CD14-positive monocyte (primary cell): ENCODE measurements around the gene VMP1. TPM values are rescaled to one million over a fixed set of nuclear protein-coding genes. Genes with fewer than 3 reads are reported as not detected.

Experiments used
- DNase-seq, 3 donors: peaks; one replicate each; pipeline ENCODE4 v3.0.0-alpha.2; 2011 to 2022
- H2AFZ ChIP-seq: 2 replicates; pipeline ENCODE4 v1.6.0; 2012; ENCODE audit warnings: mild to moderate bottlenecking, low read depth, low read length, inconsistent platforms; ENCODE audit not compliant: insufficient read depth, poor library complexity, severe bottlenecking
- H3K27ac ChIP-seq, 2 donors: 1 replicate in 1 of 2; 2 replicates in 1 of 2; pipeline ENCODE4 v1.5.1; 2012 to 2013; ENCODE audit warnings: low read length in 2 of 2, control low read depth in 1 of 2, inconsistent platforms in 1 of 2, low read depth in 1 of 2, mild to moderate bottlenecking in 1 of 2
- H3K27me3 ChIP-seq, 2 donors: one replicate each; pipeline versions ENCODE4 v1.6.0 to v1.6.1; 2011 to 2013; ENCODE audit warnings: low read length in 2 of 2; ENCODE audit not compliant: control insufficient read depth in 2 of 2, insufficient read depth in 2 of 2
- H3K36me3 ChIP-seq, 2 donors: replicated peaks in 1 of 2; 1 replicate in 1 of 2; 2 replicates in 1 of 2; pipeline versions ENCODE4 v1.5.1 to v1.6.1; 2012 to 2013; ENCODE audit warnings: low read length in 2 of 2, control low read depth in 1 of 2, inconsistent platforms in 1 of 2, mild to moderate bottlenecking in 1 of 2; ENCODE audit not compliant: insufficient read depth in 2 of 2, control insufficient read depth in 1 of 2
- H3K4me1 ChIP-seq, 2 donors: 1 replicate in 1 of 2; 2 replicates in 1 of 2; pipeline versions ENCODE4 v1.5.1 to v1.6.1; 2012 to 2013; ENCODE audit warnings: low read length in 2 of 2, control low read depth in 1 of 2, inconsistent platforms in 1 of 2, mild to moderate bottlenecking in 1 of 2, moderate library complexity in 1 of 2; ENCODE audit not compliant: insufficient read depth in 2 of 2, control insufficient read depth in 1 of 2
- H3K4me2 ChIP-seq: replicated peaks from 2 replicates; pipeline ENCODE3; 2012; ENCODE audit warnings: low read length, moderate library complexity, mild to moderate bottlenecking; ENCODE audit not compliant: poor library complexity, severe bottlenecking; ENCODE audit errors: extremely low read depth
- H3K4me3 ChIP-seq, 3 experiments: fragments of 200-600 bp in 1 of 3; sonication (generic) in 1 of 3; replicated peaks in 1 of 3; 1 replicate in 2 of 3; 2 replicates in 1 of 3; pipeline ENCODE4 v1.5.1; 2011 to 2013; ENCODE audit warnings: low read length in 3 of 3, mild to moderate bottlenecking in 3 of 3, control low read depth in 2 of 3, low read depth in 2 of 3, inconsistent platforms in 1 of 3, moderate library complexity in 1 of 3
- H3K79me2 ChIP-seq: 2 replicates; pipeline ENCODE4 v1.6.0; 2012; ENCODE audit warnings: mild to moderate bottlenecking, control low read depth, inconsistent platforms, low read length, moderate library complexity; ENCODE audit not compliant: insufficient read depth
- H3K9ac ChIP-seq: 2 replicates; pipeline ENCODE4 v1.6.0; 2017; ENCODE audit warnings: low read length, mild to moderate bottlenecking; ENCODE audit not compliant: insufficient read depth, poor library complexity, severe bottlenecking
- H3K9me3 ChIP-seq, 2 donors: replicated peaks in 1 of 2; 1 replicate in 1 of 2; 2 replicates in 1 of 2; pipeline versions ENCODE4 v1.5.1 to v1.6.1; 2012 to 2013; ENCODE audit warnings: low read length in 2 of 2, control low read depth in 1 of 2; ENCODE audit not compliant: control insufficient read depth in 1 of 2, insufficient read depth in 1 of 2
- H4K20me1 ChIP-seq: 2 replicates; pipeline ENCODE4 v1.6.0; 2012; ENCODE audit warnings: mild to moderate bottlenecking, low read length, control low read depth, moderate library complexity; ENCODE audit not compliant: insufficient read depth
- H3K27ac Mint-ChIP-seq, 7 donors: one replicate each; pipeline ENCODE4 v1.8.0; 2020; ENCODE audit warnings: mild to moderate bottlenecking in 7 of 7, mixed read lengths in 7 of 7, moderate library complexity in 6 of 7, inconsistent platforms in 2 of 7
- H3K27me3 Mint-ChIP-seq, 3 donors: one replicate each; pipeline ENCODE4 v1.8.0; 2021 to 2022; ENCODE audit warnings: low read depth in 3 of 3, mild to moderate bottlenecking in 3 of 3, mixed read lengths in 3 of 3, moderate library complexity in 3 of 3, inconsistent platforms in 1 of 3
- H3K36me3 Mint-ChIP-seq, 2 donors: one replicate each; pipeline ENCODE4 v1.8.0; 2020; ENCODE audit warnings: mixed read lengths in 2 of 2, inconsistent platforms in 1 of 2, mild to moderate bottlenecking in 1 of 2
- H3K4me1 Mint-ChIP-seq: one replicate; pipeline ENCODE4 v1.8.0; 2020; ENCODE audit warnings: mild to moderate bottlenecking, mixed read lengths
- H3K4me3 Mint-ChIP-seq, 2 donors: one replicate each; pipeline ENCODE4 v1.8.0; 2020; ENCODE audit warnings: mild to moderate bottlenecking in 2 of 2, mixed read lengths in 2 of 2, moderate library complexity in 1 of 2
- H3K9me3 Mint-ChIP-seq, 7 donors: one replicate each; pipeline ENCODE4 v1.8.0; 2020 to 2022; ENCODE audit warnings: mixed read lengths in 7 of 7, mild to moderate bottlenecking in 6 of 7, moderate library complexity in 6 of 7, inconsistent platforms in 2 of 7
- CTCF ChIP-seq: fragments of 200-600 bp; IDR thresholded peaks from one replicate; pipeline ENCODE4 v1.8.0; 2022; ENCODE audit warnings: antibody characterized with exemption, mild to moderate bottlenecking
- WGBS: methylation state at CpG from one replicate; pipeline ENCODE4 v1.1.5; 2013; ENCODE audit warnings: missing lambda C conversion rate; ENCODE audit not compliant: insufficient coverage; 5-methylcytosine and 5-hydroxymethylcytosine counted together
- intact Hi-C, 2 donors: fragments of 100-400 bp; cut with micrococcal nuclease; formaldehyde crosslinking; loops; one replicate each; pipeline versions ENCODE4 v1.15.0 to v1.15.1; 2023
- polyA plus RNA-seq, 3 donors: library from polyadenylated mRNA; depleted of rRNA in 1 of 3; unstranded in 2 of 3; stranded (reverse) in 1 of 3; fragments of 300-500 nt in 2 of 3; fragments of >200 nt in 1 of 3; fragmentation: Illumina TruSeq in 2 of 3; gene quantifications; 1 replicate in 2 of 3; 2 replicates in 1 of 3; pipeline ENCODE4 v1.2.3, GENCODE V29; 2012 to 2021

Gene VMP1
- polyA plus RNA-seq, 3 donors, result 246 to 511 (median 386) TPM

- Mint-ChIP-seq H3K4me1 (no peaks in the 10 kb centered on the region), H3K27me3 (no peaks in the 10 kb centered on the region), H3K36me3 (peaks cover 45 to 83% of the 10 kb centered on the region in 2 donors), H3K9me3 (no peaks in the 10 kb centered on the region), H3K27ac (no peak overlapping the region), H3K4me3 (no peak overlapping the region)
- Histone ChIP-seq H3K79me2 (no peaks in the 10 kb centered on the region), H3K9ac (no peak overlapping the region), H3K4me2 (no peak overlapping the region), H4K20me1 (no peaks in the 10 kb centered on the region), H3K4me3 (no peak overlapping the region), H3K36me3 (peaks cover 28 to 77% of the 10 kb centered on the region in 2 donors), H3K27ac (no peak overlapping the region), H2AFZ (no peak overlapping the region), H3K27me3 (no peaks in the 10 kb centered on the region), H3K9me3 (no peaks in the 10 kb centered on the region), H3K4me1 (no peaks in the 10 kb centered on the region)
- intact Hi-C loops, result no loop called here
- no peak for TF ChIP-seq CTCF
- DNase-seq, result no peak
- 100% methylated on average over 3 of the region's 9 CpGs for WGBS
Observed at GRCh38 chr17:59884861-59885260, 177.4 kb downstream of the VMP1 start.

- no peak overlapping the region for H3K4me3 Mint-ChIP-seq
- H3K36me3 ChIP-seq, result peaks cover 28 to 67% of the 10 kb centered on the region in 2 donors
- intact Hi-C loops, result no loop called here
- peak overlapping the region in 2 of 7 donors; percentile 24 to 52 for H3K27ac Mint-ChIP-seq
- TF ChIP-seq CTCF, result no peak
- H3K9ac ChIP-seq, result no peak overlapping the region
- H3K4me3 ChIP-seq, result no peak overlapping the region
- H3K79me2 ChIP-seq, result peaks cover 22% of the 10 kb centered on the region
- H3K27me3 ChIP-seq, result no peaks in the 10 kb centered on the region
- DNase-seq, result no peak
- peaks cover 9 to 12% of the 10 kb centered on the region in 2 donors for H3K4me1 ChIP-seq
- H2AFZ ChIP-seq, result no peak overlapping the region
- no peak overlapping the region for H3K27ac ChIP-seq
- H3K9me3 ChIP-seq, result no peaks in the 10 kb centered on the region
- no peak overlapping the region for H3K4me2 ChIP-seq
- H3K4me1 Mint-ChIP-seq, result peaks cover 10% of the 10 kb centered on the region
- no peaks in the 10 kb centered on the region for H3K9me3 Mint-ChIP-seq
- H4K20me1 ChIP-seq, result no peaks in the 10 kb centered on the region
- peaks cover 38 to 66% of the 10 kb centered on the region in 2 donors for H3K36me3 Mint-ChIP-seq
- WGBS, result 100% methylated on average over 7 of the region's 8 CpGs
- no peaks in the 10 kb centered on the region for H3K27me3 Mint-ChIP-seq
Observed at GRCh38 chr17:59888145-59888750, 180.8 kb downstream of the VMP1 start.
